Stimulated activated CD8-positive, alpha-beta memory T cell treated with anti-CD3 and anti-CD28 coated beads, Interleukin-15, amount 100 ng/mL, for 1 hour (primary cell): ENCODE measurements around the gene ERBIN.
"Not testable (repeated sequence)": the region's sequence is repeated elsewhere in the genome, so short reads cannot be mapped to it uniquely, and the experiment has no call there.

Source experiments
- DNase-seq: peaks from one replicate; pipeline ENCODE4 v3.0.0-alpha.2; 2020; ENCODE audit warnings: low read depth

Gene ERBIN, protein sequence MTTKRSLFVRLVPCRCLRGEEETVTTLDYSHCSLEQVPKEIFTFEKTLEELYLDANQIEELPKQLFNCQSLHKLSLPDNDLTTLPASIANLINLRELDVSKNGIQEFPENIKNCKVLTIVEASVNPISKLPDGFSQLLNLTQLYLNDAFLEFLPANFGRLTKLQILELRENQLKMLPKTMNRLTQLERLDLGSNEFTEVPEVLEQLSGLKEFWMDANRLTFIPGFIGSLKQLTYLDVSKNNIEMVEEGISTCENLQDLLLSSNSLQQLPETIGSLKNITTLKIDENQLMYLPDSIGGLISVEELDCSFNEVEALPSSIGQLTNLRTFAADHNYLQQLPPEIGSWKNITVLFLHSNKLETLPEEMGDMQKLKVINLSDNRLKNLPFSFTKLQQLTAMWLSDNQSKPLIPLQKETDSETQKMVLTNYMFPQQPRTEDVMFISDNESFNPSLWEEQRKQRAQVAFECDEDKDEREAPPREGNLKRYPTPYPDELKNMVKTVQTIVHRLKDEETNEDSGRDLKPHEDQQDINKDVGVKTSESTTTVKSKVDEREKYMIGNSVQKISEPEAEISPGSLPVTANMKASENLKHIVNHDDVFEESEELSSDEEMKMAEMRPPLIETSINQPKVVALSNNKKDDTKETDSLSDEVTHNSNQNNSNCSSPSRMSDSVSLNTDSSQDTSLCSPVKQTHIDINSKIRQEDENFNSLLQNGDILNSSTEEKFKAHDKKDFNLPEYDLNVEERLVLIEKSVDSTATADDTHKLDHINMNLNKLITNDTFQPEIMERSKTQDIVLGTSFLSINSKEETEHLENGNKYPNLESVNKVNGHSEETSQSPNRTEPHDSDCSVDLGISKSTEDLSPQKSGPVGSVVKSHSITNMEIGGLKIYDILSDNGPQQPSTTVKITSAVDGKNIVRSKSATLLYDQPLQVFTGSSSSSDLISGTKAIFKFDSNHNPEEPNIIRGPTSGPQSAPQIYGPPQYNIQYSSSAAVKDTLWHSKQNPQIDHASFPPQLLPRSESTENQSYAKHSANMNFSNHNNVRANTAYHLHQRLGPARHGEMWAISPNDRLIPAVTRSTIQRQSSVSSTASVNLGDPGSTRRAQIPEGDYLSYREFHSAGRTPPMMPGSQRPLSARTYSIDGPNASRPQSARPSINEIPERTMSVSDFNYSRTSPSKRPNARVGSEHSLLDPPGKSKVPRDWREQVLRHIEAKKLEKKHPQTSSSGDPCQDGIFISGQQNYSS (N-terminal part only)

DNA sequence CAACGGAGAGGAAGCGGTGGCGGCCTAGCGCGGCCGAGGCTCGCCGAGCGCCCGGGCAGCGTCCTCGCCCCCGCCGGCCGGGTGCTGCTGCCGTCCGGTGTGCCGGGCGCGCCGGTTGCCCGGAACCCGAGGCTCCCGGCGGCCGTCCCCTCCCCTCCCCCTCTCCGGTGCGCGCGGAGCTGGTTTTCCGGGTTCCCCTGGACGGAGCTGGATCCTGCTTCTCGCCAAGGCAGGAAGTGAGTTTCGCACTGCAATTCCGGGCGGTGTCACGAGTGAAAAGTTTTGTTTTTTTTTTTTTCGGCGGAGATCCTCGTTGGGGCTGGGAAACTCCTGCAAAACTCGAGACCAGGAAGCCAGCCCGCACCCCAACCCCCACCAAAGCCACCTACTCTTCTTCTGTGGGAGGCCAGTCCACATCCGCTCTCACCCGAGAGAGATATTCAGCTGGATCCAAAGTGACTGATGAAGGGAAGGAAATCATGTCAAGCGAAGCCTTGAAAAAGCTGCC is at the start of gene ERBIN:
Gene ERBIN, plus strand, starts transcription at position 300 of the 508 bp plus-strand sequence. CDS start 66,144 bp downstream, outside the sequence.
- peak; percentile 24 for DNase-seq

DNA sequence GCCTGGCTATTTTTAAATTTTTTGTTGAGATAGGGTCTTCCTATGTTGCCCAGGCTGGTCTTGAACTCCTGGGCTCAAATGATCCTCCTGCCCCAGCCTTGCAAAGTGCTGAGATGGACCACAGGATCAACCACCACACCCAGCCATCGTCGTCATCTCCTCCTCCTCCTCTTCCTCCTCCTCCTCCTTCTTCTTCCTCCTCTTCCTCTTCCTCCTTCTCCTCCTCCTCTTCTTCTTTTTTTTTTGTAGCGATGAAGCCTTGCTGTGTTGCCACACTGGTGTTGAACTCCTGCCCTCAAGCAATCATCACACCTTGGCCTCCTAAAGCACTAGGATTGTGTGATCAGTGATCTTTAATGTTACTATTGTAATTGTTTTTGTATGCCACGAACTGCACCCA is 49.4 kb upstream of the ERBIN start:
- DNase-seq: no peak

- not testable (repeated sequence) for DNase-seq
Measured at GRCh38 chr5:65879668-65880256, 46.6 kb upstream of the ERBIN start.

GRCh38 chr5:65880496-65881072 is 45.8 kb upstream of the ERBIN start:
- DNase-seq: no peak

DNA sequence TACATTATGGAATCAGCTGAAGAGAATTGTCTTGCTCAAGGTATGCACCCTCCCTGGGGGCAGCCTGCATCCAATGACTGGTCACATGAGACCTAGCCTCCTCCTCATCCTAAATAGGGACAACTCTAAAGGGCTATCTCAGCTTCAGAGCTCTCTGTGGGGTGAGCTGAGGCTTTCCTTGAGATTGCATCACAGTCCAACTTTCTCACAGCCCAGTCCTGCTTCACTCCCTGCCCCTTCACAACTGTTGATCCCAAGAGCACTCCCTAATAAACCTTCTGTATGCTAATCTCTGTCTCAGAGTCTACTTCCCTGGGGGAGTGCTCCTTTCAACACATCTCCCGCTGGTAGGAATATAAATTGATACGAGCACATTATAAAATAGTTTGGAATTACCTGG is 44.1 kb upstream of the ERBIN start:
- DNase-seq: no peak

DNA sequence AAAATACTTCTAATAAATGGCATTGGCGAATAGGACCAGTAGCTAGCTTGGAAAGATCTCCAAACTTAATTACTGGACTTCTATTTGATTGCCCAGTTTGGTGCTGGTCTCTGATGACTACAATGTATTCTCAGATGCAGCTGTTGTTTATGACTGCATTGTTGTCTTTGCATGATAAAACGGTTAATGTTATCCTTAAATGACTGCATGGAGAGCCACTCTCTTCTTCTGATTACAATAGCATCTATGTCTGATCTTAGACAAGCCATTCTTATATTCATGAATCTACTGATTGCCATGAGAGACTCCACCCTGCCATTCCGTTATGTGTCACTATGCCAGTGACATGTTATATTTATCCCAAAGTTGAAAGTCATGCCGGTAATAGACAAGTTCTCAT is 42.9 kb upstream of the ERBIN start:
- DNase-seq: no peak

DNA sequence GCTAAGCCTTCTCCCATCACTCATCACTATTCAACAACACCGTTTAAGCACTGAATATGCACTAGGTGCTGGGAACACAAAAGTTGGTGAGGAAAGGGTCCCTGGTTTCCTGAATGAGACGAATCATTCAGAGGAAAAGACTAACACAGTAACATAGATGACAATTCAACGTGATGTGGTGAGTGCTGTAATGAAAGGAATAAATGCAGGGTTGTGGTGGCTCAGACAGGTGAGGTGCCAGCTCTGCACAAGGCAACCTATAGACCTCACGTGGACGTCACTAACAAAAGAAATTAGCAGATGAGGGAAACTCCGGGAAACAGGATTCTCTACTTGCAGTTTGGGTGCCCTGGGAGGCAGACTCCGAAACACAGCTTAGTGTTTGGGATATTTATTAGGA is 40.0 kb upstream of the ERBIN start:
- no peak for DNase-seq

GRCh38 chr5:65892024-65892423 is 34.4 kb upstream of the ERBIN start:
- not testable (repeated sequence) for DNase-seq

DNA sequence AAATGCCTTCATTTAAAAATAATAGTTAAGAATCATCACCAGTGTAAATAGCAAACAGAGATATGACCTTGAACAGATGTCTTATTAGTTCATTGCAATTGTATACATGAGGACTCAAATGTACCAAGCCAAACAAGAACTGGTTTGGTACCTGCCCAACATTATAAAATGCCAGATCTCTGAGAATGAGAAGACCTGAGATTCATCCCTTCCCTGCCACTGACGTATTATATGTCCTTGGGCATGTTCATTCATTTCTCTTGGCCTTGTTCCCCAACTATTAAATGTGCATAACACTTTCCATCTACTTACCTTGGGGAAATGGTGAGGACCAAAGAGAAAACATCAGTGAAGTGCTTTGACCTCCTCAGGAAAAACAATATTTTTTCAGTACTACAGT is 33.6 kb upstream of the ERBIN start:
- DNase-seq: no peak

DNA sequence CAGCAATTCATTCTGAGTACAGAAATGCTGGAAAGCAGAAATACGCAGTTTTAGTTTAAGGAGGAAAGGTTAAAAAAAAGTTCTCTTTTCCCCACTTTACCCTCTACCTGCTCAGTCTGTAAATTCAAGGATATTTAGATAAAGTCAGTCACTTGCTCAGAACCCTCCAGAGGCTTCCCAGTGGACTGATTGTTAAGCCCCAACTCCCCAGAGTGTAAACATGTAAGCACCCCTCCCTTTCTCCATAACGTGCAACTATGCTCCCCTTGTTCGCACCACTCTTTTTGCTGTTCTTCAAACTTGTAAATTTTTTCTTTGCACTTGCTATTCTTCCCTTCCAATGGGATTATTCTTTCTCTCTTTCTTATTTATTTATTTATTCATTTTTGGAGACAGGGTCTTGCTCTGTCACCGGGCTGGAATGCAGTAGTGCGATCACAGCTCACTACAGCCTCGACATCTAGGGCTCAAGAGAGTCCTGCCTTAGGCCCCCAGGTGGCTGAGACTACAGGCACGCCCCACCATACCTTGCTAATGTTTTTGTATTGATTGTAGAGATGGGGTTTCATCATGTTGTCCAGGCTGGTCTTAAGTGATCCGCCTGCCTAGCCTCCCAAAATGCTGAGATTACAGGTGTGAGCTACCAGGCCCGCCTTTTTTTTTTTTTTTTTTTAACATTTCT is 32.5 kb upstream of the ERBIN start:
- no peak for DNase-seq

- no peak for DNase-seq
Measured at GRCh38 chr5:65895891-65896290, 30.5 kb upstream of the ERBIN start.

- no peak for DNase-seq
Measured at GRCh38 chr5:65900746-65901145, 25.6 kb upstream of the ERBIN start.

DNA sequence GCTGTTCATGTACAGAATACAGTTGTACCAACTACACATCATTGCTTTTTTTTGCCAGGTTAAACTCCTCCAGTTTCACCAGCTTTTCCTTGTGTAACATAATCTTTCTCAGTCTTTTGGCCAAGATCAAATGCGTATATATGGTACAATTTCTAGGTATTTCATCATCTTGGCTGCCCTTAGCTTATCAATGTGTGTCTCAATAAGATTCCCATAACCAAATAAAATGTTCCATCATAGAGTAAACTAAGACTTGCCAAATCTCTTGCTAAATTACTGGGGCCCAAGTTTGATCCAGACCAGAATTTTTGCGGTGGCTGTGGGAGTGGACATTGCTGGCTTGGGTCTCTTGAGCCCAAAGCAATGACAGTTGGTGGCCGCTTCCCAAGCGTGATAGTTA is 24.3 kb upstream of the ERBIN start:
- no peak for DNase-seq

GRCh38 chr5:65903581-65903980 is 22.8 kb upstream of the ERBIN start:
- no peak for DNase-seq

GRCh38 chr5:65906256-65906655 is 20.1 kb upstream of the ERBIN start:
- DNase-seq: no peak

GRCh38 chr5:65907135-65907534 is 19.2 kb upstream of the ERBIN start:
- no peak for DNase-seq

GRCh38 chr5:65910711-65911110 is 15.7 kb upstream of the ERBIN start:
- no peak for DNase-seq

GRCh38 chr5:65912311-65912710 is 14.1 kb upstream of the ERBIN start:
- no peak for DNase-seq

- DNase-seq: no peak
Measured at GRCh38 chr5:65913519-65913918, 12.9 kb upstream of the ERBIN start.

DNA sequence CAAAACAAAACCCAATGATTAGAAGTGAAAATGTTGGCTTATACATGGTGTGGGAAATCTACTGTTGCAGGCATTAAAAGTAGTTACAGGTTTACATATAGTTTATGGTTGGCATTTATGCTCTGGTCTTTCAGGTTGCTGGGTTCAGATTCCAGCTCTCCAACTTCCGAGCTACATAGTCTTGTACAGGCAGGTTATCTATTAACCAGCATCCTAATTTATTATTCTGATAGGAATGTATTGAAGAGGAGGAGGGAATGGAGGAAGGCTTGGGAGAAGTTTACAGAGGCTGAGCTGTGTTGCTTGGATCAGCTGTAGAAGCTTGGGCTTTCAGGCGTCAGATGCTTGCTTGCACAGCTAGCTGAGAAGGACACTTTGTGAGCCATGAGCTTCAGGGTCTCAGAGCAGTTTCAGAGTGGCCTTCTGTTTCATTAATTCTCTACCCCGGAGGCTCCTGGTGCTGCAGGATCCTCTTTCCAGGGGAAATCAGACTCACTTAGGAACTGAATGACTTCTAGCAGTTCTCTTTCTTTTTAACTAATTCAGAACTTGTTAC is 11.7 kb upstream of the ERBIN start:
- no peak for DNase-seq
